ENCODE data around the gene AHCY.
A peak's percentile ranks its signal among the peaks of the same experiment; 100 is the strongest.
"Not testable (repeated sequence)": the region's sequence is repeated elsewhere in the genome, so short reads cannot be mapped to it uniquely, and the experiment has no call there.

Gene AHCY

GRCh38 chr20:34299556-34300255, 3.4 kb downstream of the AHCY start:
- Histone ChIP-seq H2AFZ (ENCODE audit: low read length) (no peak overlapping the region), H2BK120ac (ENCODE audit: low read depth, low read length) (no peak overlapping the region), H4K91ac (ENCODE audit: low read depth, low read length, poor library complexity) (no peak overlapping the region), H3K23ac (ENCODE audit: low read depth, low read length, poor library complexity) (no peak overlapping the region), H3K4me3 (ENCODE audit: low read length in 2 of 2) (no peak overlapping the region), H3K14ac (ENCODE audit: low read length) (no peak overlapping the region), H3K36me3 (replicated peaks in 1 of 2; ENCODE audit: control insufficient read depth in 2 of 2, insufficient read depth in 2 of 2, low read length in 2 of 2) (peaks cover 5 to 54% of the 10 kb centered on the region in 2 donors), H3K4me2 (ENCODE audit: insufficient read depth, low read length, poor library complexity, severe bottlenecking) (no peak overlapping the region), H2BK12ac (ENCODE audit: low read length) (no peak overlapping the region), H3K4ac (ENCODE audit: low read length) (no peak overlapping the region), H2AK5ac (ENCODE audit: low read depth, low read length) (no peak overlapping the region), H2BK5ac (ENCODE audit: low read length) (no peak overlapping the region), H3K9me3 (replicated peaks in 1 of 2; ENCODE audit: control insufficient read depth in 2 of 2, insufficient read depth in 1 of 2, low read depth in 1 of 2, low read length in 2 of 2) (peaks cover 2 to 3% of the 10 kb centered on the region in 2 donors), H3K79me1 (ENCODE audit: low read depth, low read length) (peaks cover 13% of the 10 kb centered on the region), H2BK15ac (ENCODE audit: low read length) (no peak overlapping the region), H3K9ac (ENCODE audit: low read depth, low read length, poor library complexity) (no peak overlapping the region), H4K8ac (ENCODE audit: low read depth, low read length) (no peak overlapping the region), H3K4me1 (ENCODE audit: control insufficient read depth in 2 of 2, insufficient read depth in 1 of 2, low read depth in 1 of 2, low read length in 2 of 2) (peaks cover 3 to 13% of the 10 kb centered on the region in 2 donors), H3K18ac (ENCODE audit: low read length) (no peak overlapping the region), H3K27ac (replicated peaks; ENCODE audit: low read length) (no peak overlapping the region), H3K27me3 (ENCODE audit: control insufficient read depth in 3 of 3, insufficient read depth in 3 of 3, low read depth in 1 of 3, low read length in 3 of 3) (no peaks in the 10 kb centered on the region)
- no CpG with 5 or more reads among the region's 11 CpGs for WGBS, 2 donors (ENCODE audit: extremely low coverage in 2 of 2, insufficient read length in 2 of 2, insufficient replicate concordance in 1 of 2)
- DNase-seq (ENCODE audit: low spot score), result no peak

- not testable (repeated sequence) for H4K8ac ChIP-seq (ENCODE audit: low read depth, low read length); H2BK15ac ChIP-seq (ENCODE audit: low read length); H3K18ac ChIP-seq (ENCODE audit: low read length); H3K4me2 ChIP-seq (ENCODE audit: insufficient read depth, low read length, poor library complexity, severe bottlenecking); H2AFZ ChIP-seq (ENCODE audit: low read length); H2BK5ac ChIP-seq (ENCODE audit: low read length); H3K4me3 ChIP-seq (ENCODE audit: low read length in 2 of 2); H3K23ac ChIP-seq (ENCODE audit: low read depth, low read length, poor library complexity); H3K27ac ChIP-seq (replicated peaks; ENCODE audit: low read length); H2AK5ac ChIP-seq (ENCODE audit: low read depth, low read length); DNase-seq (ENCODE audit: low spot score); H3K27me3 ChIP-seq (ENCODE audit: control insufficient read depth in 3 of 3, insufficient read depth in 3 of 3, low read depth in 1 of 3, low read length in 3 of 3); H4K91ac ChIP-seq (ENCODE audit: low read depth, low read length, poor library complexity); H2BK120ac ChIP-seq (ENCODE audit: low read depth, low read length); H3K4ac ChIP-seq (ENCODE audit: low read length); H3K9me3 ChIP-seq (replicated peaks in 1 of 2; ENCODE audit: control insufficient read depth in 2 of 2, insufficient read depth in 1 of 2, low read depth in 1 of 2, low read length in 2 of 2); H3K9ac ChIP-seq (ENCODE audit: low read depth, low read length, poor library complexity); H3K14ac ChIP-seq (ENCODE audit: low read length); H2BK12ac ChIP-seq (ENCODE audit: low read length)
- peaks cover 3 to 13% of the 10 kb centered on the region in 2 donors for H3K4me1 ChIP-seq (ENCODE audit: control insufficient read depth in 2 of 2, insufficient read depth in 1 of 2, low read depth in 1 of 2, low read length in 2 of 2)
- no CpG with 5 or more reads among the region's 15 CpGs for WGBS, 2 donors (ENCODE audit: extremely low coverage in 2 of 2, insufficient read length in 2 of 2, insufficient replicate concordance in 1 of 2)
- H3K79me1 ChIP-seq (ENCODE audit: low read depth, low read length), result peaks cover 13% of the 10 kb centered on the region
- H3K36me3 ChIP-seq (replicated peaks in 1 of 2; ENCODE audit: control insufficient read depth in 2 of 2, insufficient read depth in 2 of 2, low read length in 2 of 2), result peaks cover 13 to 67% of the 10 kb centered on the region in 2 donors
Observed at GRCh38 chr20:34298294-34298784, 4.8 kb downstream of the AHCY start.

GRCh38 chr20:34296468-34296867, 6.7 kb downstream of the AHCY start:
- Histone ChIP-seq H2BK12ac (ENCODE audit: low read length) (no peak overlapping the region), H3K23ac (ENCODE audit: low read depth, low read length, poor library complexity) (no peak overlapping the region), H3K9ac (ENCODE audit: low read depth, low read length, poor library complexity) (no peak overlapping the region), H2BK15ac (ENCODE audit: low read length) (no peak overlapping the region), H3K36me3 (replicated peaks in 1 of 2; ENCODE audit: control insufficient read depth in 2 of 2, insufficient read depth in 2 of 2, low read length in 2 of 2) (peaks cover 26 to 84% of the 10 kb centered on the region in 2 donors), H2AK5ac (ENCODE audit: low read depth, low read length) (no peak overlapping the region), H2BK5ac (ENCODE audit: low read length) (no peak overlapping the region), H3K4me3 (ENCODE audit: low read length in 2 of 2) (no peak overlapping the region), H3K4ac (ENCODE audit: low read length) (no peak overlapping the region), H2AFZ (ENCODE audit: low read length) (no peak overlapping the region), H4K8ac (ENCODE audit: low read depth, low read length) (no peak overlapping the region), H3K14ac (ENCODE audit: low read length) (no peak overlapping the region), H3K9me3 (replicated peaks in 1 of 2; ENCODE audit: control insufficient read depth in 2 of 2, insufficient read depth in 1 of 2, low read depth in 1 of 2, low read length in 2 of 2) (peaks cover 2 to 3% of the 10 kb centered on the region in 2 donors), H4K91ac (ENCODE audit: low read depth, low read length, poor library complexity) (no peak overlapping the region), H3K4me2 (ENCODE audit: insufficient read depth, low read length, poor library complexity, severe bottlenecking) (no peak overlapping the region), H2BK120ac (ENCODE audit: low read depth, low read length) (no peak overlapping the region), H3K4me1 (ENCODE audit: control insufficient read depth in 2 of 2, insufficient read depth in 1 of 2, low read depth in 1 of 2, low read length in 2 of 2) (peaks cover 1 to 6% of the 10 kb centered on the region in 2 donors), H3K79me1 (ENCODE audit: low read depth, low read length) (peaks cover 9% of the 10 kb centered on the region), H3K27me3 (ENCODE audit: control insufficient read depth in 3 of 3, insufficient read depth in 3 of 3, low read depth in 1 of 3, low read length in 3 of 3) (no peaks in the 10 kb centered on the region), H3K18ac (ENCODE audit: low read length) (no peak overlapping the region), H3K27ac (replicated peaks; ENCODE audit: low read length) (no peak overlapping the region)
- WGBS, 2 donors (ENCODE audit: extremely low coverage in 2 of 2, insufficient read length in 2 of 2, insufficient replicate concordance in 1 of 2), result no CpG with 5 or more reads among the region's 3 CpGs
- DNase-seq (ENCODE audit: low spot score), result no peak

- no CpG with 5 or more reads among the region's 24 CpGs for WGBS, 2 donors (ENCODE audit: extremely low coverage in 2 of 2, insufficient read length in 2 of 2, insufficient replicate concordance in 1 of 2)
- Histone ChIP-seq H2AFZ (ENCODE audit: low read length) (no peak overlapping the region), H4K91ac (ENCODE audit: low read depth, low read length, poor library complexity) (no peak overlapping the region), H3K23ac (ENCODE audit: low read depth, low read length, poor library complexity) (peak overlapping the region; percentile 20), H3K18ac (ENCODE audit: low read length) (no peak overlapping the region), H3K9me3 (replicated peaks in 1 of 2; ENCODE audit: control insufficient read depth in 2 of 2, insufficient read depth in 1 of 2, low read depth in 1 of 2, low read length in 2 of 2) (peaks cover 1 to 3% of the 10 kb centered on the region in 2 donors), H3K27me3 (ENCODE audit: control insufficient read depth in 3 of 3, insufficient read depth in 3 of 3, low read depth in 1 of 3, low read length in 3 of 3) (no peaks in the 10 kb centered on the region), H3K14ac (ENCODE audit: low read length) (no peak overlapping the region), H2AK5ac (ENCODE audit: low read depth, low read length) (no peak overlapping the region), H3K4me2 (ENCODE audit: insufficient read depth, low read length, poor library complexity, severe bottlenecking) (no peak overlapping the region), H2BK5ac (ENCODE audit: low read length) (no peak overlapping the region), H3K9ac (ENCODE audit: low read depth, low read length, poor library complexity) (no peak overlapping the region), H4K8ac (ENCODE audit: low read depth, low read length) (no peak overlapping the region), H2BK15ac (ENCODE audit: low read length) (no peak overlapping the region), H3K4ac (ENCODE audit: low read length) (no peak overlapping the region), H3K36me3 (replicated peaks in 1 of 2; ENCODE audit: control insufficient read depth in 2 of 2, insufficient read depth in 2 of 2, low read length in 2 of 2) (peaks cover 36 to 86% of the 10 kb centered on the region in 2 donors), H2BK120ac (ENCODE audit: low read depth, low read length) (no peak overlapping the region), H3K27ac (replicated peaks; ENCODE audit: low read length) (no peak overlapping the region), H2BK12ac (ENCODE audit: low read length) (no peak overlapping the region), H3K4me3 (ENCODE audit: low read length in 2 of 2) (peak overlapping the region in 1 of 2 donors; percentile 22), H3K79me1 (ENCODE audit: low read depth, low read length) (peaks cover 7% of the 10 kb centered on the region), H3K4me1 (ENCODE audit: control insufficient read depth in 2 of 2, insufficient read depth in 1 of 2, low read depth in 1 of 2, low read length in 2 of 2) (no peaks in the 10 kb centered on the region)
- DNase-seq (ENCODE audit: low spot score), result no peak
Observed at GRCh38 chr20:34295284-34295683, 7.9 kb downstream of the AHCY start.
